ENCODE data around the gene EXOC3.

DNA sequence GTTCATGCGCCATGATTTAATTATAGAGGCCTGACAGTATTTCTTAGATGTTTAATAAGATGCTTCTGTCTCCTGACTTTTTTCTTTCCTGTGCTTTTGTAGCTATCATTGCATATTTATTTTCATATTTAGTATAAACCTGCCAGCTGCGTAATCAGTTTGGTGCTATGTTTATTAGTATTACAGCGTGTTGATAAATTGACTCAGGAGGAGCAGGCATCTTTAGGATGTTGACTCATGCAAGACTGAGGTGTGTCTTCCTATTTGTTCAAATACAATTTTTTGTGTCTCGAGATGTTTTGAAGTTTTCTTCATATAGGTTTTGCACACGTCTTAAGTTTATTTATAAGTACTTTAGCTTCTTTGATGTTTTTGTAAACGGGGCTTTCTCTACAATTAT lies 35.9 kb upstream of the EXOC3 start:
- TF ChIP-seq CTCF (IDR thresholded peaks at IDR 0.05; ENCODE audit: low read depth, low read length), result no peak
- no peak for TF ChIP-seq EZH2phosphoT487 (IDR thresholded peaks at IDR 0.05; ENCODE audit: low read depth)
